Glomerular visceral epithelial cell (primary cell): ENCODE data around the gene SFPQ.
"Not testable (repeated sequence)": the region's sequence is repeated elsewhere in the genome, so short reads cannot be mapped to it uniquely, and the experiment has no call there.

ENCODE experiments used
- DNase-seq: peaks from one replicate; pipeline ENCODE4 v3.0.0-alpha.2; 2016; ENCODE audit errors: extremely low spot score

SFPQ gene, protein sequence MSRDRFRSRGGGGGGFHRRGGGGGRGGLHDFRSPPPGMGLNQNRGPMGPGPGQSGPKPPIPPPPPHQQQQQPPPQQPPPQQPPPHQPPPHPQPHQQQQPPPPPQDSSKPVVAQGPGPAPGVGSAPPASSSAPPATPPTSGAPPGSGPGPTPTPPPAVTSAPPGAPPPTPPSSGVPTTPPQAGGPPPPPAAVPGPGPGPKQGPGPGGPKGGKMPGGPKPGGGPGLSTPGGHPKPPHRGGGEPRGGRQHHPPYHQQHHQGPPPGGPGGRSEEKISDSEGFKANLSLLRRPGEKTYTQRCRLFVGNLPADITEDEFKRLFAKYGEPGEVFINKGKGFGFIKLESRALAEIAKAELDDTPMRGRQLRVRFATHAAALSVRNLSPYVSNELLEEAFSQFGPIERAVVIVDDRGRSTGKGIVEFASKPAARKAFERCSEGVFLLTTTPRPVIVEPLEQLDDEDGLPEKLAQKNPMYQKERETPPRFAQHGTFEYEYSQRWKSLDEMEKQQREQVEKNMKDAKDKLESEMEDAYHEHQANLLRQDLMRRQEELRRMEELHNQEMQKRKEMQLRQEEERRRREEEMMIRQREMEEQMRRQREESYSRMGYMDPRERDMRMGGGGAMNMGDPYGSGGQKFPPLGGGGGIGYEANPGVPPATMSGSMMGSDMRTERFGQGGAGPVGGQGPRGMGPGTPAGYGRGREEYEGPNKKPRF

GRCh38 chr1:35192853-35193664 is at the start of gene SFPQ:
Gene SFPQ (minus strand): TSS chr1:35193145. CDS start chr1:35193049, 96 bp downstream.
- peak; percentile 99 for DNase-seq

DNA sequence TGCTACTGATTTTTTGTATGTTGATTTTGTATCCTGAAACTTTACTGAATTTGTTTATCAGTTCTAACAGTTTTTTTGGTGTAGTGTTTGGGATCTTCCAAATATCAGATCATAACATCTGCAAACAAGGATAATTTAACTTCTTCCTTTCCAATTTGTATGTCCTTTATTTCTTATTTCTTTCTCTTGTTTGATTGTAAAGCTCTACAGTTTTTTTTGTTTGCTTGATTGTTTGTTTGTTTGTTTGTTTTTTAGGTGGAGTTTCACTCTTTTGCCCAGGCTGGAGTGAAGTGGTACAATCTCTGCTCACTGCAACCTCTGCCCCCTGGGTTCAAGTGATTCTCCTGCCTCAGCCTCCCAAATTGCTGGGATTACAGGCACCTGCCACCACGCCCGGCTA is 43.8 kb upstream of the SFPQ start:
- not testable (repeated sequence) for DNase-seq

DNA sequence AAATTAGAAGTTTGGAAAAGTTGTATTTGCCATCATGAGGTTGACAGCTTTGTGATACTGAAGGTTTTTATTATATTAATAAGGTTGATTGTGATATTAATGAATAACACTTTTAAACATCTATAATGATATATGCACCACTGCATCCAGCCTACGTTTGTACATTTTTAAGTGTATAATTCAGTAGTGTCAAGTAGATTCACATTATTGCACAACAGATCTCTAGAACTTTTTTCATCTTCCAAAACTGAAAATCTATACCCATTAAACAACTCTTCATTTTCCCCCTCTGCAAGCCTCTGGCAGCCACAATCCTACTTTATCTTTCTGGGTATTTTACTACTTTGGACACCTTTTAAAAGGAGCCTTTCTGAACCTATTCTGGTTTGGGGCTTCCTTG is 38.3 kb upstream of the SFPQ start:
- no peak for DNase-seq

GRCh38 chr1:35229587-35230360 is 36.8 kb upstream of the SFPQ start:
- no peak for DNase-seq

DNA sequence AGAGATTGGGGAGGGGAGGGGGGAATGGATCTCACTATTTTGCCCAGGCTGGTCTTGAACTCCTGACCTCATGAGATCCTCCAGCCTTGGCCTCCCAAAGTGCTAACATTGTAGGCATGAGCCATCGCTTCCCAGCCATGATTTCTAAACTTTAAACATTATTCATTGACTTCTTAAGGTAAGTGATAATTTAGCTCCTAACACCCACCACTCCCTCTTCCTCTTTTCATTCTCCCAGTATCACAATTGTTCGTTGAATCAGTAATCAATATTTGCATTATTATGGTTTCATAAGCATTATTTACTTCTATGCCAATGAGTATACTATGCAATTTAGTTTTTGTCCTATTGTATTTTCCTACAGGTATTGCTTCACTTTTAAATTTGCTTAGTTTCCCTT is 33.6 kb upstream of the SFPQ start:
- DNase-seq = no peak

GRCh38 chr1:35223084-35223630 is 30.2 kb upstream of the SFPQ start:
- no peak for DNase-seq

DNA sequence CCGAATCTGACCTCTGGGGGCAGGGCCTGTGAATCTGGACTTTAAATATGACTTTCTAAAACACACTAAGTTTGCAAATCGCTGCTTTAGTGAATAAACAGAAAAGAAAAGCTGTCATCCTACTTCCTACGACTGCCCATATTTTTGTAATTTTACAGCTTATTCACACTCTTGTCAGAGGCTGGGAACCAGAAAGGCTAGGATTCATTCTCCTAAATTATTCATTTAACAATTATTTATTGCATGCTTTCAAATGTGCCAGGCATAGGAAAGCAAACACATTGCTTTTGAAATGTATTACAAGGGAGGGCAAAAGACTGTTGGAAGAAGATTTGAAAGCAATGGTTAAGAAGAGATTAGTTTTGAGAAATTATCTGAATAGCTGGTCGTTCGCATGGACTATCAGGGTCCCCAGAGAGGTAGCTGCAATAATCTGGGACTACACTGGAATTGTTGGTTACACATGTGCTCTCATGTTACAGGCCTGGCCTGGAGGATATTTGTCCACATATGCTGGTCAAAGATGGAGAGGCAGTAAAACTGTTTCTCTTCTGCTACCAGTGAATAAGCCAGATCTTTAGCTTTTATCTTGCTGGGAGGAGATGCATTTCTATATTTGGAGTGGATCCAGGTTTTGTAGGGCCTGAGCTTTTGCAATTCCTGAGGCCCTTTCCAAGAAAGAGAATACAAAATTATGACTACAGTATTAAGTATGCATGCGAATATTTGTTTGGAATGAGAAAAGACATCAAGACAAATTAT is 29.6 kb upstream of the SFPQ start:
- DNase-seq = no peak

- DNase-seq = peak; percentile 13
These were observed 28.0 kb upstream of the SFPQ start for GRCh38 chr1:35220976-35221375.

DNA sequence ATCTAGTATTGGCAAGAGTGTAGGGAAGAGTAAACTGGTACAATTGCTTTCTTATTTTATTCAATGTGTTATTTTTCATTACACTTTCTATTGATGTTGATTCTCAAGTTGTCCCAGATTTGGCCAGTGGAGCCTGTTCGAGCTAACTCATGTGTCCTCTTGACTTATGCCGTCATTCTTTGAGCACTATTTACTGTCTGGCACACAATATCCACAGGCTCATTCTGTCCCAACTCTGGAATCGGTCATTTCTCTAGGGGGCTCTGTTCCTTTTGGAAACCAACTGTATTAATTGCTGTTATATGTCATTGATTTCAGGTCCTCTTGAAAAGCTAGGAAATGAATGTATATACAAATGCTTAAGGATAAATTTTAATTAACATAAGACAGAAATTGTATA is 22.4 kb upstream of the SFPQ start:
- DNase-seq = no peak

- no peak for DNase-seq
These were observed 18.1 kb upstream of the SFPQ start for GRCh38 chr1:35211120-35211414.

GRCh38 chr1:35210321-35211119 is 17.6 kb upstream of the SFPQ start:
- no peak for DNase-seq

DNA sequence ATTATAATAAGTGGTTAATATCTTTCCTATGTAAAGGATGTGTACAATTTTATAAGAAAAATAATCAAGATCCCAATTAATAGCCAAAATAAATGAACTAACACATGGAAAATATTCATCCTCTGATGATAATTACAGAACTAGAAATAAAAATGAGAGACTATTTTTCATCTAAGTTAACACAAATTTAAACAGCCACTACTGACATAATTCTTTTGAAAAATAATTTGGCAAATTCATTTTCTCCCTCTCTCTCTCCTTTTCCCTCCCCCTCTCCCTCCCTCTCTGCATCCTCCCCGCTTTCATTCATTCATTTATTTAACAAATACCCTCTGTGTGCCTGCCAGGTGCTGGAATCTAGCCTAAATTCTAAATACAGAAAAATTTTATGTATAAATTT is 10.3 kb upstream of the SFPQ start:
- no peak for DNase-seq

GRCh38 chr1:35202048-35202719 is 9.2 kb upstream of the SFPQ start:
- DNase-seq = peak; percentile 78

GRCh38 chr1:35201631-35202030 is 8.7 kb upstream of the SFPQ start:
- no peak for DNase-seq

DNA sequence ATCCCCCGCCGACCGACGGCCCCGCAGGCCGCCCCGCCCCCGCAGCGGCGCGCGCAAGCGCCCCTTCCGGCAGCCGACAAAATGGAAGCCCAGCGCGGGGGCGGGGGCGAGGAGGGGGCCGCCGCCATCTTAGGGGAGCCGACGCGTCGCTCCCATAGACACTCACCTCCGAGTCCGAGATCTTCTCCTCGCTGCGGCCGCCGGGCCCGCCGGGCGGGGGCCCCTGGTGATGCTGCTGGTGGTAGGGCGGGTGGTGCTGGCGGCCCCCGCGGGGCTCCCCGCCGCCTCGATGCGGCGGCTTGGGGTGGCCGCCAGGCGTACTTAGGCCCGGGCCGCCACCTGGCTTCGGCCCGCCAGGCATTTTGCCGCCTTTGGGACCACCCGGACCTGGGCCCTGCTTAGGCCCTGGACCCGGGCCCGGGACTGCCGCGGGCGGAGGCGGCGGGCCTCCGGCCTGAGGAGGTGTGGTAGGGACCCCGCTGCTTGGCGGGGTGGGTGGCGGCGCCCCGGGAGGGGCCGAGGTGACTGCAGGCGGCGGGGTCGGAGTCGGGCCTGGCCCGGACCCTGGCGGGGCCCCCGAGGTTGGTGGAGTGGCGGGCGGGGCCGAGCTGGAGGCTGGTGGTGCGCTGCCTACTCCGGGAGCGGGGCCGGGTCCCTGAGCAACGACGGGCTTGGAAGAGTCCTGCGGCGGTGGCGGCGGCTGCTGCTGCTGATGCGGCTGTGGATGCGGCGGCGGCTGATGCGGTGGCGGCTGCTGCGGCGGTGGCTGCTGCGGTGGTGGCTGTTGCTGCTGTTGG is 691 bp downstream of the SFPQ start:
- DNase-seq = peak; percentile 81

GRCh38 chr1:35191429-35192055 is 1.4 kb downstream of the SFPQ start:
- no peak for DNase-seq

- DNase-seq = no peak
These were observed 2.2 kb downstream of the SFPQ start for GRCh38 chr1:35190784-35191183.
